HFFc6 (cell line): ENCODE results near the gene KCND1. TPM values are rescaled to one million over a fixed set of nuclear protein-coding genes. Genes with fewer than 3 reads are reported as not detected.

Experiments used
- DNase-seq: peaks from one replicate; pipeline ENCODE4 v3.0.0-alpha.2; 2018
- H3K27ac Mint-ChIP-seq: 2 replicates; pipeline ENCODE4 v1.8.0; 2020; ENCODE audit warnings: mild to moderate bottlenecking, mixed read lengths
- H3K27me3 Mint-ChIP-seq: 2 replicates; pipeline ENCODE4 v1.8.0; 2021; ENCODE audit warnings: mild to moderate bottlenecking, moderate library complexity, mixed read lengths; ENCODE audit not compliant: insufficient read depth
- H3K36me3 Mint-ChIP-seq: 2 replicates; pipeline ENCODE4 v1.8.0; 2021; ENCODE audit warnings: low read depth, mixed read lengths
- H3K4me1 Mint-ChIP-seq: 2 replicates; pipeline ENCODE4 v1.8.0; 2020; ENCODE audit warnings: low read depth, mixed read lengths
- H3K4me3 Mint-ChIP-seq: 2 replicates; pipeline ENCODE4 v1.8.0; 2020; ENCODE audit warnings: mild to moderate bottlenecking, moderate library complexity, mixed read lengths
- H3K9me3 Mint-ChIP-seq: 2 replicates; pipeline ENCODE4 v1.8.0; 2020; ENCODE audit warnings: mild to moderate bottlenecking, mixed read lengths
- long read RNA-seq: library from polyadenylated mRNA; unstranded; transcript quantifications from one replicate; pipeline ENCODE4 v2.0.0, GENCODE V29; 2019
- total RNA-seq, 6 experiments: library from RNA; stranded (reverse); fragmentation: NEBNext Ultra II Directional; extraction: Animal tissue kit (Norgen Biotek cat#: 25700); gene quantifications; 2 replicates in 1 of 6; 3 replicates in 5 of 6; pipeline ENCODE4 v1.2.3, GENCODE V29; 2021
- TF ChIP-seq, protein P1 (sequence below): fragments of 200-600 bp; sonication (generic); IDR thresholded peaks from 2 replicates; pipeline ENCODE4 v1.5.0; 2021; ENCODE audit warnings: antibody characterized with exemption, mild to moderate bottlenecking

The KCND1 gene
- total RNA-seq = 1 to 10 TPM; 3.0 to 6.2 (median 5.4) TPM
- long read RNA-seq, full-length matches to known transcripts = 1 of 2 reads
- long read RNA-seq, partial matches to known transcripts = 0 of 2 reads
- long read RNA-seq, other reads (novel, unspliced or antisense) = 1 of 2 reads

DNA sequence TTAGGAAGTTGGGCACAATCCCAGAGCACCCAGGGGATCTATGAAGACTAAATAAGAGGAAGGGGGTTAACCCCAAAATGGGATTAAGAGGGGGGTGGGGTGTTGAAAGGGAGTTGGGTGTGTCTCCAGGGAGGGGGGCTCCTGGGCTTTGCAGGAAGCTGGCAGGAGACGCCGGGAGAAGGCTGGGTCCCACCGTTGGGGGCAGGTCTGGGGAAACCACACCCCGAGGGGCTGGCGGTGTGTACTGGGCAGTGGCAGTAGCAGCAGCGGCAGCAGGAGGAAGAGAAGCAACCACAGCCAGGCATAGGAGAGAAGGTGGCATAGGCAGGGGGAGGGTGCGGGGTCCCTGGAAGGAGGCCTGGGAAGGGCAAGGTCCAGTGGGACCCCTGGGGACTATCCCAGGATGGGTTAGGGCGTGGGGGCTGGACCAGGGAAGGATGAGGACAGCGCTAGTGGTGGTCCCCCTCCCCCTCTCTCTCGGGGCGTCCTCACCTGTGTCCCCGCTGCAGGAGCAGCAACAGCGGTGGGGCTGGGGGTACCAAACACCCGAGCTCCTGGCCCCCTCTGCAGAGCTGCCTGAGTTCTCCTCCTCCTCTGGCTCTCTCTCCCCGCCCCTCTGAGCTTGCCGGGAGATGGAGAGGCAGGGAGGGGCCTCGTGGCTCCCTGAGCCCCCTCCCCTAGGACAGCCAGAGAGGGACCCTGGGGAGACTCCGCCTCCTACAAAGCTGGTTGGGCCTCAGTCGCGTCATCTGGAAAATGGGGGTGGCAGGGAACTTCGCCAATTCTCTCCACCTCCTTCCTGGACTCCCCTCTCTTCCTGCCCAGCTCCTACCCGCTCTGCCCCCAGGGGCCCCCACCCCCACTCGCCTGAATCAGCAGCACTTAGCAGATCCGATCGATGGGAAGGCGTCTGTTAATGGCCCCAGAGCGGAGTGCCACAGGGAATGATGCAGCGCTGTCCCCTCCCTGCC, at the start of gene KCND1:
Gene KCND1, minus strand, starts transcription at position 596 of the 971 bp plus-strand sequence. CDS start 1,573 bp downstream, outside the sequence.
- Mint-ChIP-seq H3K9me3 (no peaks in the 10 kb centered on the region), H3K36me3 (peaks cover 5% of the 10 kb centered on the region), H3K4me3 (peak within 1 kb of the TSS; percentile 85), H3K27ac (peak within 1 kb of the TSS; percentile 46), H3K4me1 (peaks cover 25% of the 10 kb centered on the region), H3K27me3 (no peaks in the 10 kb centered on the region; the same call in 1 of the 2 replicates)
- TF ChIP-seq, protein P1, sequence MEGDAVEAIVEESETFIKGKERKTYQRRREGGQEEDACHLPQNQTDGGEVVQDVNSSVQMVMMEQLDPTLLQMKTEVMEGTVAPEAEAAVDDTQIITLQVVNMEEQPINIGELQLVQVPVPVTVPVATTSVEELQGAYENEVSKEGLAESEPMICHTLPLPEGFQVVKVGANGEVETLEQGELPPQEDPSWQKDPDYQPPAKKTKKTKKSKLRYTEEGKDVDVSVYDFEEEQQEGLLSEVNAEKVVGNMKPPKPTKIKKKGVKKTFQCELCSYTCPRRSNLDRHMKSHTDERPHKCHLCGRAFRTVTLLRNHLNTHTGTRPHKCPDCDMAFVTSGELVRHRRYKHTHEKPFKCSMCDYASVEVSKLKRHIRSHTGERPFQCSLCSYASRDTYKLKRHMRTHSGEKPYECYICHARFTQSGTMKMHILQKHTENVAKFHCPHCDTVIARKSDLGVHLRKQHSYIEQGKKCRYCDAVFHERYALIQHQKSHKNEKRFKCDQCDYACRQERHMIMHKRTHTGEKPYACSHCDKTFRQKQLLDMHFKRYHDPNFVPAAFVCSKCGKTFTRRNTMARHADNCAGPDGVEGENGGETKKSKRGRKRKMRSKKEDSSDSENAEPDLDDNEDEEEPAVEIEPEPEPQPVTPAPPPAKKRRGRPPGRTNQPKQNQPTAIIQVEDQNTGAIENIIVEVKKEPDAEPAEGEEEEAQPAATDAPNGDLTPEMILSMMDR = no peak
- DNase-seq = peak; percentile 37

DNA sequence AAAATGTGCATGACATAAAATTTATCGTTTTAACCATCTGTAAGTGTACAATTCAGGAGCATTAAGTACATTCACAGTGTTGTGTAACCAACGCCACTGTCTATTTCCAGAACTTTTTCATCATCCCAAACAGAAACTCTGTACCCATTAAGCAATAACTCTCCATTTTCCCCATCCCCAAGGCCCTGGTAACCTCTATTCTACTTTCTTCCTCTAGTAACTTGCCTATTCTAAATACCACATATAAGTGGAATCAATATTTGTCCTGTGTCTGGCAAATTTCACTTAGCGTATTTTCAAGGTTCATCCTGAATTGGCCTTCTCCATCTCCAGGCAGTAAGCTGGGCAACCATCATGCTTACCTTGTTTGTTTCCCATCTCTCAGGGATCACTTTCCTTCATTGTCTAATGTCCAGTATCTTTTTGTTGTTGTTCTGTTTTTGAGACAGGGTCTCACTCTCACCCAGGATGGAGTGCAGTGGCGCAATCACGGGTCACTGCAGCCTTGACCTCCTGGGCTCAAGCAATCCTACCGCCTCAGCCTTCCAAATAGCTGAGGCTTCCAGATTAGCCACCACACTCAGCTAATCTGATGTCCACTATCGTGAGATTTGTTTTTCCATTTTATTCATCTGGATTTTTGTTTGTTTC, 48.1 kb upstream of the KCND1 start:
- no peaks in the 10 kb centered on the region for H3K27me3 Mint-ChIP-seq
- no peak overlapping the region for H3K27ac Mint-ChIP-seq
- peaks cover 6% of the 10 kb centered on the region for H3K36me3 Mint-ChIP-seq
- DNase-seq = no peak
- no peaks in the 10 kb centered on the region for H3K4me1 Mint-ChIP-seq
- no peak overlapping the region for H3K4me3 Mint-ChIP-seq
- no peaks in the 10 kb centered on the region for H3K9me3 Mint-ChIP-seq
- TF ChIP-seq, protein P1 = no peak

DNA sequence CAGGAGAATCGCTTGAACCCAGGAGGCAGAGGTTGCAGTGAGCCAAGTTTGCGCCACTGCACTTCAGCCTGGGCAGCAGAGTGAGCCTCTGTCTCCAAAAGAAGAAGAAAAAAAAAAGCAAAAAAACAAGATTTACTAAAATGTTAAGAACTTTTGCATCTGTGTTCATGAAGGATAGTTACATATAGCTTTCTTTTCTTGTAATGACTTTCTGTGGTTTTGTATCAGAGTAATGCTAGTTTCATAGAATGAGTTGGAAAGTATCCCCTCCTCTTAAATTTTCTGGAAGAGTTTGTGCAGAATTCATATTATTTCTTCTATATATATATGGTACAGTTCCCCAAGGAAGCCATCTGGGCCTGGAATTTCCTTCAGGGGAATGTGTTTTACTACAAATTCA, 47.4 kb upstream of the KCND1 start:
- no peak overlapping the region for H3K4me3 Mint-ChIP-seq
- H3K36me3 Mint-ChIP-seq = no peaks in the 10 kb centered on the region
- TF ChIP-seq, protein P1 = no peak
- no peaks in the 10 kb centered on the region for H3K27me3 Mint-ChIP-seq
- no peak for DNase-seq
- H3K27ac Mint-ChIP-seq = no peak overlapping the region
- no peaks in the 10 kb centered on the region for H3K4me1 Mint-ChIP-seq
- no peaks in the 10 kb centered on the region for H3K9me3 Mint-ChIP-seq

DNA sequence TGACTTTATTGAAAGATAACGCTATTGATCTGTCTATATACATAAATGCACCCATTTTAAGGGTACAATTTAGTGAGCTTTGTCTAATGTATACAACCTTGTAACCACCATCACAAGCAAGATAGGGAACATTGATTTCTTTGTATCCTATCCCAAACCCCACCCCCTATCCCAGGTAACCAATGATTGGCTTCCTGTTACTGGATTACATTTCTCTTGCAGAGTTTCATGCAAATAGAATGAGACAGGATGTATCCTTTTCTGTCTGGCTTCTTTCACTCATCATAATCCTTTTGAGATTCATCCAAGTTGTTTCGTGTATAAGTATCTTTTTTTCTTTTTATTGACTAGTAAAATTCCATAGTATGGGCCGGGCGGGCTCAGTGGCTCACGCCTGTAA, 32.1 kb upstream of the KCND1 start:
- Mint-ChIP-seq H3K27ac (no peak overlapping the region), H3K9me3 (no peaks in the 10 kb centered on the region), H3K27me3 (no peaks in the 10 kb centered on the region), H3K4me1 (peaks cover 12% of the 10 kb centered on the region), H3K36me3 (peaks cover under 1% of the 10 kb centered on the region; the same call in 1 of the 2 replicates), H3K4me3 (peak overlapping the region; percentile 36; the same call in 1 of the 2 replicates)
- TF ChIP-seq, protein P1 = no peak
- no peak for DNase-seq

DNA sequence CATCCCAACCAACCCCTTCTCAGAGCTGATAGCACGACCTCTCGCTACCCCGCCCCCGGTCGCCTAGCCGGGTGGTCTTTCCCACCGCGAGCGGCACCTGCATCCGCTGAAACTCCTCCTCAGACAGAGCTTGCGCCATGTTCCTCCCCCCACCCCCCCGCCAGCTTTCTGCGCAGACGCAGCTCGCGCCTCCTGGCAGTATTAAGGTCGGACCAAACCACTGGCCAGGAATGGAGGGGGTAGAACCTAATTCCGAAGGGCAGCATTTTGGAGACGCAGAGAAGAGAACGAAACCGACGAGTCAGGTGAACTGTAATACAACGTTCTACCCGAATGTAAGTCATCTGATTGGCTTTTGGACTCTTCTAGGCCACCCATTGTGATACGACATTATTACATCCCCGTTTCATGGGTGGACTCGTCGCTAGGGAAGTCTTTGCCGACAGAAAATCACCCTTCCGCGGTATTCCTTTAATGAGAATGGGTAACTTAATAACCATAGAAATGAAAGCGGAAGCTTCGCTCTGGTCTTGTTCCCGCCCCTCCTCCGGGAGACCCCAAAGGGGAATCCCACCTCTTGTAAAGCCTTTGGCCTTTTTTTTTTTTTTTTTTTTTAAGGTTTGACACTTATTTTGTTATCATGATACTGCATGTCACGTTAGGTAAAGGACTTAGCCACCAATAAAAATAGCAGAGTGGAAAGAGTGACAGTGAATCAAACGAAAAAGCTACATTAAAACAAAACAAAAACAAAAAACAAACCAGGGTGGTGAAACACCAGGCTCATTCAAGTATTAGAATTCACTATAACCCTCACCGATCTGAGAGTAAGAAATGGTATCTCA, 30.7 kb upstream of the KCND1 start, which contains the start of gene GRIPAP1:
Gene GRIPAP1, minus strand, starts transcription at position 174 of the 845 bp plus-strand sequence. Its CDS starts 35 bp downstream, at position 139.
- Mint-ChIP-seq H3K4me1 (peaks cover 12% of the 10 kb centered on the region), H3K36me3 (peaks cover 14% of the 10 kb centered on the region; the same call in 1 of the 2 replicates), H3K9me3 (no peaks in the 10 kb centered on the region), H3K4me3 (peak within 1 kb of the TSS; percentile 100), H3K27ac (peak within 1 kb of the TSS; percentile 96), H3K27me3 (no peaks in the 10 kb centered on the region; the same call in 1 of the 2 replicates)
- DNase-seq = peak; percentile 72
- TF ChIP-seq, protein P1 = no peak
